GM18861 (cell line): ENCODE data around the gene GALNT17.
"Not testable (repeated sequence)": the region's sequence is repeated elsewhere in the genome, so short reads cannot be mapped to it uniquely, and the experiment has no call there.

ENCODE experiments used
- ATAC-seq: cut with Tn5 transposase; IDR thresholded peaks from one replicate; pipeline ENCODE4 v1.9.1; 2021; ENCODE audit not compliant: unreplicated experiment

The GALNT17 gene

GRCh38 chr7:71229699-71230098 is 97.8 kb downstream of the GALNT17 start:
- ATAC-seq, result no peak

GRCh38 chr7:71235253-71235652 is 103.3 kb downstream of the GALNT17 start:
- ATAC-seq, result no peak

GRCh38 chr7:71236230-71237105 is 104.5 kb downstream of the GALNT17 start:
- ATAC-seq, result no peak

- no peak for ATAC-seq
These were observed 106.0 kb downstream of the GALNT17 start for GRCh38 chr7:71237945-71238344.

DNA sequence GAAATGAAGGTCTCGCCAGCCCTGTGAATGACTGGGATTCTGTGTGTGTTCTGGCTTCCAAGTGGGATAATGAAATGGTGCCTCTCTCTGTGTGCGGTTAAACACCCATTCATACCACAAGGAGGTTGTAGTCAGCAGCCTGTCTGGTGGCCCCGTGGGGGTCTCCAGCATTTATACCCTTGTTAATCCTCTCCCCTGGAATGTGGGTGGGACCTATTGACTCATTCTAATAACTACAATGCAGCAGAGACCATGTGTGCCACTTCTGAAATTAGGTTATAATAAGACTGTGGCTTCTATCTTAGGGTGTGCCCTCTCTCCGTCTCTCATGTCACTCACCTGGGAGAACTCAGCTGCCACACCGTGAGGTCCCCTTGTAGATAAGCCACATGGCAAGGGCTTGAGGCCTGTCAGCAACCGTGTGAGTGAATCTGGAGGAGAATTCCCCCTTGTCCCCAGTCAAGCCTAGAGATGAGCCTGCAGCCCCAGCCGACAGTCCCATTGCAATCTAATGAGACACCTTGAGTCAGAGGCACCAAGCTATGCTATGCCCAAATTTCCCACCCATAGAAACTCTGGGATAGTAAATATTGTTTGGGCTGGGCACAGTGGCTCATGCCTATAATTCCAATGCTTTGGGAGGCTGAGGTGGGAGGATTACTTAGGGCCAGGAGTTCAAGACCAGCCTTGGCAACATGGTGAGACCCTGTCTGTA is 106.8 kb downstream of the GALNT17 start:
- ATAC-seq, result no peak

DNA sequence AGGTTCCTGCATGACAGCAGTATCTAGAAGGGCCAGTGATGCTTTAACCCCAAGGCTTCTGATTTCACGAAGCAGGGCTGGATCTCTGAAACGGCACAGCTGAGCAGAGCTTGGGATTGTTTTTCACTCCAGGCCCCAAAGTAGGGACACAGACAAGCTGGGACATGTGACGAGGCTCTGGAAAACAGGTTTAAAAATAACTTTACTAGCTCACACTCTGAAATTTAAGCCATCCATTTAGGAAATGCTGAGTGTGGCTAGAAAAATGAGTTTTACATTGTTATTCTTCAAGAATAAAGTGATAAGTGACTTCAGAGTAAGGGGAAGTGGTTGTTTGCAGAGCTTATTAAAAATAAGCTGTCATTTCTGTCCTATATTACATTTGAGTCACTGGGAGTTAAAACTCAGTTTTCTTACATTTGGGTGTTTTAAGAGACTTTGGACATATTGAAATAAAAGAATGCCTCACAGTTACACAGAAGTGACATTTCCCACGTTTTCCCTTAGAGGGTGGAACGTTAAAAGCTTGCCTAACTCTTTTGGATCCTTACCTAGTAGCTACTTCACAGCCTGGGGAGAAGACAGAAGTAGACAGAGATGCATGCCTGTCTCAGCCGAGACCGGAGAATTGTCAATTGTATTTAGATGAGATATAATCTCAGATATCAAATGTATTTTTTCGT is 107.8 kb downstream of the GALNT17 start:
- ATAC-seq, result no peak

GRCh38 chr7:71243736-71244410 is 111.9 kb downstream of the GALNT17 start:
- no peak for ATAC-seq

DNA sequence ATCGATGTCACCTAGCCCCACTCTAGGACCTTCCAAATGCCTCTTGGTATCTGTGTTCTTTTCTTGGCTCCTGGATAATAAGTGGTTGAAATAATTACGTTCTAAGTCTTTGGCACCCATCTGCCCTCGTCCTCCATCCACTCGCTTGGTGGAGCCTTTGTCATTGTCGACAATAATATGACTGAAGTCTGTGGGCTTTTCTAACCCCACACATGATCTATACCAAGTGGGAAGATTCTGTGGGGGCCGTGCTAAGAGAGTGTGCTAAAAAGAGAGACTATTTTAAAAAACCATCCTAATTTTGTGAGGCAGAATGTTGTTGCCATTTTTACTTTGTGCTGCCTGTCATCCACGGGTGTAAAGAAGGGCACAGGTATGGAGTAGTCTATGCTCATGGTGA is 113.1 kb downstream of the GALNT17 start:
- ATAC-seq, result no peak

DNA sequence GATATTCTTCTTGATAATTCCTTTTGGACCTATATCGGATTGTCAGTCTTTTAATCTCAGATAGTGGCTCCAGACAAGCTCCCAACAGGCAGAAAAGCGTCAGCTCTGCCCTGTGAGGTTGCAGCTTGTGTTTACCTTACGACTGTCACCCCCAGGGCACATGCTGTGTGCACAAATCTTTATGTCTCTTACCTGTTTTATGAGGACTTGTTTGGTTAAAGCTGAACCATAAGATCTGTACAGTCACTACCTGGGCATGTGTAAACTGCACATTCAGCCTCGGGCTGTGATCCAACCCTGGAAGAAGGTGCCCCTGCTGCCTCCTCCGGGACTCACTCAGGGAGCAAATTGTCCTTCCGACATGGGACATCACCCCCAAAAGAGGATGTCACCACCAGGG is 119.8 kb downstream of the GALNT17 start:
- ATAC-seq, result no peak

DNA sequence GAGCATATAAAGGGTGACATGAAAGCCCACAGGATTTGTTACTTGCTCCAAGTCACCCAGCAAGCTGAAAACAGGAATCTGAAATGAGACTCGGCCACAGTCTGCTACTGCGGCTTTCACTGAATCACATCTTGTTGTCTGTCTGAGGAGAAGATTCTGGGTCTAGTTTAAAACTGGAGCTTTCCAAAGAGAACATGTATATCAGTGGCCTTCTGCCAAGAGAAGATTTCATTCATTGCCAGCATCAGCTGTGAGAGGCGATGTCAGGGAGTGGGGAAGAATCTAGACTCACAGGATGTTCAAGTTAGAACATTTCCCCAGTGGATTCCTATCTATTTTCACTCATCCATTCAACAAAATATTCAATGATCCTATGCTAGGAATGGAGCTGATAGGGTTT is 122.8 kb downstream of the GALNT17 start:
- no peak for ATAC-seq

- ATAC-seq, result no peak
These were observed 123.7 kb downstream of the GALNT17 start for GRCh38 chr7:71255537-71256178.

GRCh38 chr7:71261066-71261465 is 129.1 kb downstream of the GALNT17 start:
- no peak for ATAC-seq

GRCh38 chr7:71262834-71263233 is 130.9 kb downstream of the GALNT17 start:
- not testable (repeated sequence) for ATAC-seq

DNA sequence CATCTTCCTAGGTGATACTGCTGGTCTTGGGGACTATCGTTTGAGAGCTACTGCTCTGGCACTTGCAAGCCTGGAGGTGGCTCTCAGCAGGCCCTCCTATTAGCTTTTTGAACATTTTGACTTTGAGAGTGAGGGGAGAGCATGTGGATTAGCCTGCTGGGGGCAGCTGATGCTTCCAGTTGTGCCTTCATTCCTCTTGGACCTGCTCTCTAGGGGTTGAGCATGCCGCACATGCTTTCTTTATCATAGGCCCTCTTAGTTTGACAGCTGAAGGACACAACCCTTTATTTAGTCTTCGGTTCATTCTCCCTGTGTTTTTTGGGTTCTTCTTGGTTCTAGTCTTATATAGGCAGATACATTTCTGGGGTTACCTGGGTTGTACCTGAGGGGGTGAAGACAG is 132.1 kb downstream of the GALNT17 start:
- ATAC-seq, result no peak

- no peak for ATAC-seq
These were observed 135.0 kb downstream of the GALNT17 start for GRCh38 chr7:71266912-71267311.

GRCh38 chr7:71267734-71268469 is 136.0 kb downstream of the GALNT17 start:
- ATAC-seq, result no peak

- no peak for ATAC-seq
These were observed 138.6 kb downstream of the GALNT17 start for GRCh38 chr7:71270558-71270957.

GRCh38 chr7:71271203-71271602 is 139.3 kb downstream of the GALNT17 start:
- ATAC-seq, result no peak

DNA sequence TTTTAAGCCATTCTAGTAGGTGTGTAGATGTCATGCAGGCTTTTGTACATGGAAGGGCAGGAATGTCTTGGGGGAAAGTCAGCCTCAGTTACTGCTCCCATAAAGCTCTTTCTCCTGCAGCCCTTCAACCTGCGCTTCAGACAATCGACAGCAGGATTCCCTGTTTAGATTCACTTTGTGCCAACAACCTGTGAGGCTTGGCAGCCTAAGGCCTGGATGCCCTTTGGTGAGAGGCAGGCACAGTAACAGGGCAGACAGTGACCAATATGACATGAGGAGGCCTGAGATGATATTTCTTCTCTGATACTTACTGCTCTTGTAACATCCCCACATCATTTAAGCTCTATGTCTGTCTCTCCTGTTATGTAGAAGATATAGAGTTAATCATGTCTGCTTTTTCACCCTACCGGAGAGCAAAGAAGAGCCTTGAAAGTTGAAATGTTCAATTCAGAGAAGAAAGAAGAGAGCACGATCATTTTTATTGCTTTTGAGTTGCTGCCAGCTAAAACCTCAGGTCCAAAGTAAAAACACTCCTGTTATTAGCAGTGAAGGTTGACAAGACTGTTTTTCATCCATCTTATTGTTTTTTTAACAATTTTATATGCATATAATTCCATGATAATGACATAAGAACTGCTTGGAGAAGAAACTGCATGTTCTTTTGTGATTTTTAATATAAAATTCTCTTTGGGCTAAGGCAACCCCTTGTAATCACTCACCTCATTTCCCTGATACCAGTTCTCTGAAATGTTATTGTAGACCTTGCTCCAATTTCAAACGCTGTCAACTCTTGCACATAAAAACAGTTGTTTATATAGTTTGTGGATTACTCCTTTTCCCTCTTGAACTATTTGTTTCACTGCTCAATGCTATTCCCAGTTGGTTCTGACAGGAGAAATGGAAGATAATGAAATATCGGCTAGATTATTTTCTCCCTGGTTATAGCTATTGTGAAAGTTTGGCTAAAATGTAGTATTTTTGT is 140.9 kb downstream of the GALNT17 start:
- ATAC-seq, result no peak
